Epithelial cell of esophagus (primary cell): ENCODE data around the gene COPS4.
"Not testable (repeated sequence)": the region's sequence is repeated elsewhere in the genome, so short reads cannot be mapped to it uniquely, and the experiment has no call there.

Source experiments
- DNase-seq: peaks from one replicate; pipeline ENCODE4 v3.0.0; 2010; ENCODE audit warnings: low read depth
- H3K4me3 ChIP-seq: 2 replicates; pipeline ENCODE4 v1.5.1; 2011; ENCODE audit warnings: mild to moderate bottlenecking, low read length, control low read depth
- CTCF ChIP-seq: IDR thresholded peaks from 2 replicates; pipeline ENCODE4 v1.5.1; 2011; ENCODE audit warnings: low read depth, mild to moderate bottlenecking, low read length, control low read depth, inconsistent platforms; ENCODE audit not compliant: insufficient read depth; ENCODE audit errors: missing control alignments

Gene COPS4

GRCh38 chr4:83054928-83055327 is 19.9 kb downstream of the COPS4 start:
- no peak overlapping the region for H3K4me3 ChIP-seq
- peak; percentile 42 for TF ChIP-seq CTCF
- peak; percentile 29 for DNase-seq

GRCh38 chr4:83062739-83063138 is 27.8 kb downstream of the COPS4 start:
- TF ChIP-seq CTCF, result no peak
- no peak for DNase-seq
- no peak overlapping the region for H3K4me3 ChIP-seq

- no peak for DNase-seq
- H3K4me3 ChIP-seq, result no peak overlapping the region
- no peak for TF ChIP-seq CTCF
Observed at GRCh38 chr4:83065266-83065665, 30.3 kb downstream of the COPS4 start.

- no peak overlapping the region for H3K4me3 ChIP-seq
- DNase-seq, result no peak
- TF ChIP-seq CTCF, result no peak
Observed at GRCh38 chr4:83067058-83067639, 32.2 kb downstream of the COPS4 start.

- TF ChIP-seq CTCF, result no peak
- peak; percentile 16 for DNase-seq
Observed at GRCh38 chr4:83071116-83071515, 36.1 kb downstream of the COPS4 start.

GRCh38 chr4:83074086-83074704 is 39.2 kb downstream of the COPS4 start:
- no peak overlapping the region for H3K4me3 ChIP-seq
- peak; percentile 86 for DNase-seq
- peak; percentile 79 for TF ChIP-seq CTCF

More at GRCh38 chr4:83071116-83071515, 36.1 kb downstream of the COPS4 start:
- no peak overlapping the region for H3K4me3 ChIP-seq

- H3K4me3 ChIP-seq, DNase-seq: not testable (repeated sequence)
Observed at GRCh38 chr4:83074783-83075182, 39.8 kb downstream of the COPS4 start.
